Activated CD8-positive, alpha-beta T cell treated with anti-CD3 and anti-CD28 coated beads, Interleukin-2, amount 10 ng/mL, durations not matched to agents 7 days and 5 days (primary cell): Measurements from ENCODE around the gene AIFM3. TPM values are rescaled to one million over a fixed set of nuclear protein-coding genes. Genes with fewer than 3 reads are reported as not detected.
"Not testable (repeated sequence)": the region's sequence is repeated elsewhere in the genome, so short reads cannot be mapped to it uniquely, and the experiment has no call there.

Experiments used
- ATAC-seq: fragments of 150-1000 bp; cut with Tn5 transposase; one replicate; pipeline ENCODE4 v1.10.0; 2021; ENCODE audit warnings: moderate library complexity
- CTCF ChIA-PET: fragments of 350-600 bp; sonication (Branson Sonifier 250); formaldehyde crosslinking; loops from one replicate; lab custom pipeline; 2021; ENCODE audit warnings: antibody characterized with exemption; lab: Charles Lee
- POLR2A ChIA-PET: fragments of 350-600 bp; sonication (Branson Sonifier 250); formaldehyde crosslinking; loops from one replicate; lab custom pipeline; 2021; ENCODE audit warnings: antibody characterized with exemption; lab: Charles Lee
- DNase-seq: peaks from one replicate; pipeline ENCODE4 v3.0.0-alpha.2; 2020
- H3K27ac Mint-ChIP-seq: one replicate; pipeline ENCODE4 v1.8.0; 2021; ENCODE audit warnings: mild to moderate bottlenecking, mixed read lengths
- H3K27me3 Mint-ChIP-seq: one replicate; pipeline ENCODE4 v1.8.0; 2021; ENCODE audit warnings: low read depth, mixed read lengths
- H3K36me3 Mint-ChIP-seq: one replicate; pipeline ENCODE4 v1.8.0; 2021; ENCODE audit warnings: low read depth, mixed read lengths
- H3K4me1 Mint-ChIP-seq: one replicate; pipeline ENCODE4 v1.8.0; 2021; ENCODE audit warnings: low read depth, mixed read lengths
- H3K4me3 Mint-ChIP-seq: one replicate; pipeline ENCODE4 v1.8.0; 2021; ENCODE audit warnings: mild to moderate bottlenecking, mixed read lengths
- H3K9me3 Mint-ChIP-seq: one replicate; pipeline ENCODE4 v1.8.0; 2022; ENCODE audit warnings: mixed read lengths; ENCODE audit not compliant: insufficient read depth
- total RNA-seq, 2 experiments: library from RNA; stranded (reverse); gene quantifications; one replicate each; pipeline ENCODE4 v1.2.3, GENCODE V29; 2021

Gene AIFM3
- total RNA-seq, 2 experiments from 2014 or later: 0.37 to 0.39 TPM

DNA sequence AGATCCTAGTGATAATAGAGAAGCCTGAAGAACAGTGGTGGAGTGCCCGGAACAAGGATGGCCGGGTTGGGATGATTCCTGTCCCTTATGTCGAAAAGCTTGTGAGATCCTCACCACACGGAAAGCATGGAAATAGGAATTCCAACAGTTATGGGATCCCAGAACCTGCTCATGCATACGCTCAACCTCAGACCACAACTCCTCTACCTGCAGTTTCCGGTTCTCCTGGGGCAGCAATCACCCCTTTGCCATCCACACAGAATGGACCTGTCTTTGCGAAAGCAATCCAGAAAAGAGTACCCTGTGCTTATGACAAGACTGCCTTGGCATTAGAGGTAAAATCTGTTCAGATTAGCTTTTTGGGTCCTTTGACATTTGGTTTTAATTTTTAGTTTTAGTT, 33.1 kb upstream of the AIFM3 start:
- H3K36me3 Mint-ChIP-seq: peaks cover 51% of the 10 kb centered on the region
- H3K9me3 Mint-ChIP-seq: no peaks in the 10 kb centered on the region
- no peak overlapping the region for H3K27ac Mint-ChIP-seq
- ChIA-PET CTCF (interaction anchor here (0.7 kb wide), 1 partner anchor 42 kb away, joined by 3 read pairs; no protein-coding TSS in a partner anchor), POLR2A (no interaction called here)
- H3K27me3 Mint-ChIP-seq: no peaks in the 10 kb centered on the region
- H3K4me1 Mint-ChIP-seq: peaks cover 21% of the 10 kb centered on the region
- no peak overlapping the region for H3K4me3 Mint-ChIP-seq
- no peak for DNase-seq
- ATAC-seq: no peak

GRCh38 chr22:20935049-20935448, 32.0 kb upstream of the AIFM3 start:
- CTCF ChIA-PET, H3K27ac Mint-ChIP-seq: not testable (repeated sequence)

GRCh38 chr22:20935780-20936539, 31.1 kb upstream of the AIFM3 start:
- POLR2A ChIA-PET, ATAC-seq, H3K27ac Mint-ChIP-seq, DNase-seq, CTCF ChIA-PET, H3K9me3 Mint-ChIP-seq, H3K4me3 Mint-ChIP-seq, H3K27me3 Mint-ChIP-seq: not testable (repeated sequence)
- H3K4me1 Mint-ChIP-seq: peaks cover 35% of the 10 kb centered on the region
- H3K36me3 Mint-ChIP-seq: peaks cover 57% of the 10 kb centered on the region

More at GRCh38 chr22:20935049-20935448, 32.0 kb upstream of the AIFM3 start:
- peaks cover 51% of the 10 kb centered on the region for H3K36me3 Mint-ChIP-seq
- H3K27me3 Mint-ChIP-seq, H3K4me3 Mint-ChIP-seq, ATAC-seq, DNase-seq, H3K9me3 Mint-ChIP-seq, POLR2A ChIA-PET: not testable (repeated sequence)
- peaks cover 27% of the 10 kb centered on the region for H3K4me1 Mint-ChIP-seq

DNA sequence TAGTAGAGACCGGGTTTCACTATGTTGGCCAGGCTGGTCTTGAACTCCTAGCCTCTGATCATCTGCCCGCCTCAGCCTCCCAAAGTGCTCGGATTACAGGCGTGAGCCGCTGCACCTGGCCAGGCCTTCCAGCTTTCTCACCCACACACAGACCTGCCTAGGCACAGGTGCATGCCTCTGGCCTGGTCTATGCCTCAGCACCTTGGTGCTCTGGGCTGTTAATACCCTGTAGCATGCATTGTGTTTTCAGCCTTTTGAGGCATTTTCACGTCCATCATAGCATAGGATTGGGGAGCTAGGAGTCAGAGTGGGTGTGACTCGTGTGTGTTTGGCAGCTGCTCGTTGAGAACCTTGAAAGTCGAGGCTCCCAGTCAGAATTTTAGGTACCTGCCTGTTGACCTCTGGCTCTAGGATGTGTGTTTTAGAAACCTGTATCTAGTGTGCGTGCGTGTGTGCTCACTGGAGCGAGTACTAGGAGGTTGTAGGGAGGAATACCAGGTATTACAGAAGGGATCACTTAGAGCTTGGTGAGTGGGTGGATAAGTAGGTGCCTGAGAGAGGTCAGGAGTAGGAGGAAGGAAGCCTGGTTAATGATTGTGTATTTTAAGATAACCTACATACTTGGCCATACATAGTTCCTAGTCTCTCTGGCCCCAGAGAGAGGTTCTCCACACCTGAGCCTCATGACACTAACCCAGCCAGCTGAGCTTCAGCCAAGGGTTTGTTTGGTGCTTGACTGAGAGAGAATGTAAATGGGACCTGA, 29.8 kb upstream of the AIFM3 start:
- DNase-seq (no peak), ATAC-seq (no peak)
- peaks cover 64% of the 10 kb centered on the region for H3K36me3 Mint-ChIP-seq
- H3K27me3 Mint-ChIP-seq: no peaks in the 10 kb centered on the region
- POLR2A ChIA-PET: interaction anchor here (0.9 kb wide), 1 partner anchor 18 kb away, joined by 3 read pairs; no protein-coding TSS in a partner anchor
- CTCF ChIA-PET: interaction anchor here (1.2 kb wide), 2 partner anchors 20 to 24 kb away, joined by 4 to 5 read pairs; partner anchors contain the start of gene CRKL
- H3K27ac Mint-ChIP-seq: no peak overlapping the region
- no peaks in the 10 kb centered on the region for H3K9me3 Mint-ChIP-seq
- peaks cover 35% of the 10 kb centered on the region for H3K4me1 Mint-ChIP-seq
- no peak overlapping the region for H3K4me3 Mint-ChIP-seq

GRCh38 chr22:20937794-20938671, 29.0 kb upstream of the AIFM3 start:
- Mint-ChIP-seq H3K4me3 (no peak overlapping the region), H3K4me1 (peaks cover 39% of the 10 kb centered on the region), H3K27ac (no peak overlapping the region), H3K27me3 (no peaks in the 10 kb centered on the region), H3K36me3 (peaks cover 71% of the 10 kb centered on the region), H3K9me3 (no peaks in the 10 kb centered on the region)
- DNase-seq (no peak), ATAC-seq (no peak)
- ChIA-PET CTCF (interaction anchor here (1.2 kb wide), 2 partner anchors 21 to 24 kb away, joined by 4 to 5 read pairs; partner anchors contain the start of gene CRKL), POLR2A (interaction anchor here (0.9 kb wide), 1 partner anchor 17 kb away, joined by 3 read pairs; no protein-coding TSS in a partner anchor)

- Mint-ChIP-seq H3K4me1 (peaks cover 39% of the 10 kb centered on the region), H3K36me3 (peaks cover 61% of the 10 kb centered on the region)
- H3K4me3 Mint-ChIP-seq, DNase-seq, H3K27ac Mint-ChIP-seq, POLR2A ChIA-PET, ATAC-seq, H3K27me3 Mint-ChIP-seq, H3K9me3 Mint-ChIP-seq, CTCF ChIA-PET: not testable (repeated sequence)
Measured at GRCh38 chr22:20939457-20940185, 27.4 kb upstream of the AIFM3 start.

- Mint-ChIP-seq H3K36me3 (peaks cover 56% of the 10 kb centered on the region), H3K27me3 (no peaks in the 10 kb centered on the region), H3K27ac (no peak overlapping the region), H3K4me3 (no peak overlapping the region), H3K9me3 (no peaks in the 10 kb centered on the region), H3K4me1 (peaks cover 40% of the 10 kb centered on the region)
- POLR2A ChIA-PET: no interaction called here
- no peak for DNase-seq
- no peak for ATAC-seq
- CTCF ChIA-PET: interaction anchor here (1.5 kb wide), 1 partner anchor 8 kb away, joined by 3 read pairs; no protein-coding TSS in a partner anchor
Measured at GRCh38 chr22:20940186-20940651, 26.8 kb upstream of the AIFM3 start.

- ChIA-PET CTCF (interaction anchor here (1.5 kb wide), 1 partner anchor 9 kb away, joined by 3 read pairs; no protein-coding TSS in a partner anchor), POLR2A (no interaction called here)
- no peaks in the 10 kb centered on the region for H3K9me3 Mint-ChIP-seq
- DNase-seq (no peak), ATAC-seq (no peak)
- no peaks in the 10 kb centered on the region for H3K27me3 Mint-ChIP-seq
- peaks cover 58% of the 10 kb centered on the region for H3K36me3 Mint-ChIP-seq
- H3K4me1 Mint-ChIP-seq: peaks cover 45% of the 10 kb centered on the region
- no peak overlapping the region for H3K27ac Mint-ChIP-seq
- no peak overlapping the region for H3K4me3 Mint-ChIP-seq
Measured at GRCh38 chr22:20940904-20941385, 26.1 kb upstream of the AIFM3 start.

- CTCF ChIA-PET: interaction anchor here (1.0 kb wide), 1 partner anchor 41 kb away, joined by 3 read pairs; no protein-coding TSS in a partner anchor
- H3K4me1 Mint-ChIP-seq: peaks cover 46% of the 10 kb centered on the region
- H3K27me3 Mint-ChIP-seq, ATAC-seq, POLR2A ChIA-PET, DNase-seq, H3K4me3 Mint-ChIP-seq, H3K27ac Mint-ChIP-seq, H3K9me3 Mint-ChIP-seq: not testable (repeated sequence)
- peaks cover 54% of the 10 kb centered on the region for H3K36me3 Mint-ChIP-seq
Measured at GRCh38 chr22:20942203-20942902, 24.7 kb upstream of the AIFM3 start.
